ENCODE measurements around the gene HCRTR1.
"Not testable (repeated sequence)": the region's sequence is repeated elsewhere in the genome, so short reads cannot be mapped to it uniquely, and the experiment has no call there.

The HCRTR1 gene

GRCh38 chr1:31581821-31582810, 35.4 kb upstream of the HCRTR1 start:
- no peak for DNase-seq (ENCODE audit: low read depth)

- no peak for DNase-seq (ENCODE audit: low read depth)
These were observed 34.2 kb upstream of the HCRTR1 start for GRCh38 chr1:31583082-31583994.

- DNase-seq (ENCODE audit: low read depth), result no peak
These were observed 33.3 kb upstream of the HCRTR1 start for GRCh38 chr1:31583995-31584868.

- no peak for DNase-seq (ENCODE audit: low read depth)
These were observed 32.4 kb upstream of the HCRTR1 start for GRCh38 chr1:31584869-31585735.

GRCh38 chr1:31585736-31586365, 31.6 kb upstream of the HCRTR1 start:
- DNase-seq (ENCODE audit: low read depth), result no peak

GRCh38 chr1:31586376-31587327, 30.8 kb upstream of the HCRTR1 start:
- no peak for DNase-seq (ENCODE audit: low read depth)

GRCh38 chr1:31587328-31587699, 30.2 kb upstream of the HCRTR1 start:
- DNase-seq (ENCODE audit: low read depth), result not testable (repeated sequence)

GRCh38 chr1:31587720-31588423, 29.6 kb upstream of the HCRTR1 start:
- peak; percentile 13 for DNase-seq (ENCODE audit: low read depth)

GRCh38 chr1:31588751-31589515, 28.6 kb upstream of the HCRTR1 start:
- DNase-seq (ENCODE audit: low read depth), result no peak

- no peak for DNase-seq (ENCODE audit: low read depth)
These were observed 25.9 kb upstream of the HCRTR1 start for GRCh38 chr1:31591425-31592093.

GRCh38 chr1:31592132-31592531, 25.4 kb upstream of the HCRTR1 start:
- DNase-seq (ENCODE audit: low read depth), result no peak

GRCh38 chr1:31593136-31593665, 24.3 kb upstream of the HCRTR1 start:
- no peak for DNase-seq (ENCODE audit: low read depth)

GRCh38 chr1:31593770-31594632, 23.5 kb upstream of the HCRTR1 start:
- DNase-seq (ENCODE audit: low read depth), result peak; percentile 30

GRCh38 chr1:31595836-31596736, 21.4 kb upstream of the HCRTR1 start:
- DNase-seq (ENCODE audit: low read depth), result no peak

- DNase-seq (ENCODE audit: low read depth), result no peak
These were observed 20.8 kb upstream of the HCRTR1 start for GRCh38 chr1:31596737-31597097.

Data from stimulated activated CD4-positive, alpha-beta T cell treated with anti-CD3 and anti-CD28 coated beads, Interleukin-2, amount 100 ng/mL, for 4 hours (primary cell).